ENCODE results near the gene USP6. TPM values are rescaled to one million over a fixed set of nuclear protein-coding genes. Genes with fewer than 3 reads are reported as not detected.
"Not testable (repeated sequence)": the region's sequence is repeated elsewhere in the genome, so short reads cannot be mapped to it uniquely, and the experiment has no call there.

USP6 gene
- total RNA-seq, 1 donor from 2014 or later = not detected

DNA sequence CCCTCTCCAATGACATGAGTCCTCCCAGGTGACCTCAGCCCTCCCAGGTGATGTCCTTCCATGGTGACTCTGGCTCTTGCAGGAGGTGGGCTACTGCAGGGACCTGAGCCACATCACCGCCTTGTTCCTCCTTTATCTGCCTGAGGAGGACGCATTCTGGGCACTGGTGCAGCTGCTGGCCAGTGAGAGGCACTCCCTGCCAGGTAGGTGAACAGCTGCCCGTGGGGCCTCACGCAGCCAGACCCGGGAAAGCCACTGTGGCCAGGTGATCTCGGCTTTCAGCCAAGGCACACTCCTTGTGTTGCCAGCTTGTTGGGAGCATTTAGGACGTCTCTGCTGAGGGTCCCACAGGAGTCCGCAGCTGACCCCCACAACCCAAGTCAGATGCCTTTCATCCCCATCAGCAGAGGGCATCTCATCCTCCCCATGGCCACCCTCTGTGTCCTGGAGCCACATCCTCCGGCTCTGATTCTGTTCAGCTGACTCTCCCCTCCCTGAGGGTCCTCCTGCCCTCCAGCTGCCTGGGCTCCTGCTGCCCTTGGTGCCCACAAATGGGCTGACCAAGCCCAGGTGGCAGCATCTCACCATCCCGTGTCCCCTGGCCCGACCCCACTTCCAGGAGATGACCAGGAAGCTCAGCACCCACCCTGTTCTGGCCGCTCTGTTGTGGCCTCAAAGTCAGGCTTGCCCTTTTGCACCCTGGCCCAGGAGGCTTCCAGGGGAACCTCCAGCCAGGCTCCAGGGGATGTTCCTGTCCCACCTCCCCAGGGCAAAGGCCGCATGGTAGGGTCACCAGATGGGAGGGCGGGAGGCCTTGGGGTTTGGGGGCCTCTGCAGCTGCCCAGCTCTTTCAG lies 20.1 kb downstream of the USP6 start:
- no peak for DNase-seq

DNA sequence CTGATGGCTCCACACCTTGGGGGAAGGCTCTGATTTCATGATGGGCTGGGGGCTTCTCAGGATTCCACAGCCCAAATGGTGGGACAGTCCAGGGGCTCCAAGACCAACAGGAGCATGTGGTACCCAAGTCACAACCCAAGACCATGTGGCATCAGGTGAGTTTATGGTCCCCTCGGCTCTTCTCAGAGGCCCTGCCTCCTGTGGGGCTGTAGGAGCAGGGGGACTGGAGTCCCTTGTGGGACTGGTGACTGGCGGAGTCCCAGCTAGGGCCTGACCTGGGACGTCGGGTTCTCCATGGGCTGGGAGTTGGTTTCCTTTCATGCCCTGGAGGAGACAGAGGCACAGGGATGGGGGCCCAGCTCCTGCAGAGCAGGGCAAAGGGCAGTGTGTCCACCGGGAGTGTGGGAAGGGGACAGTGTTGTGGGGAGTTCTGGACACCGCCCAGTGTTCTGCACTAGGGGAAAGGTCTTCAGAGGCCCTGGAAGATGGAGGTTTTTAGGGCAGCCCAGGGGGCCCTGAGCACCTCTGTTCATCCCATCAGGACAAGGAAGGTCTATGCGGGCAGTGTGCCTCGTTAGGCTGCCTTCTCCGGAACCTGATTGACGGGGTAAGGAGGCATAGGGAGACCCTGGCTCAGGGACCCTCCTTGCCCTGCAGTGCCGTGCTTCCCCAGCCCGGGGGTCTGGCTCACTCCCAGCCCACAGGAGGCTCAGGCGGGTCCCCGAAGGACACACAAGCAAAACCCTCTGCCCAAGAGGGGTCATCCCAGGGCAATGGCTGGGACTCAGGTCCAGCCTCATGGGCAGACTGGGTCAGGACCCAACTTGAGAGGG lies 21.0 kb downstream of the USP6 start:
- not testable (repeated sequence) for DNase-seq

DNA sequence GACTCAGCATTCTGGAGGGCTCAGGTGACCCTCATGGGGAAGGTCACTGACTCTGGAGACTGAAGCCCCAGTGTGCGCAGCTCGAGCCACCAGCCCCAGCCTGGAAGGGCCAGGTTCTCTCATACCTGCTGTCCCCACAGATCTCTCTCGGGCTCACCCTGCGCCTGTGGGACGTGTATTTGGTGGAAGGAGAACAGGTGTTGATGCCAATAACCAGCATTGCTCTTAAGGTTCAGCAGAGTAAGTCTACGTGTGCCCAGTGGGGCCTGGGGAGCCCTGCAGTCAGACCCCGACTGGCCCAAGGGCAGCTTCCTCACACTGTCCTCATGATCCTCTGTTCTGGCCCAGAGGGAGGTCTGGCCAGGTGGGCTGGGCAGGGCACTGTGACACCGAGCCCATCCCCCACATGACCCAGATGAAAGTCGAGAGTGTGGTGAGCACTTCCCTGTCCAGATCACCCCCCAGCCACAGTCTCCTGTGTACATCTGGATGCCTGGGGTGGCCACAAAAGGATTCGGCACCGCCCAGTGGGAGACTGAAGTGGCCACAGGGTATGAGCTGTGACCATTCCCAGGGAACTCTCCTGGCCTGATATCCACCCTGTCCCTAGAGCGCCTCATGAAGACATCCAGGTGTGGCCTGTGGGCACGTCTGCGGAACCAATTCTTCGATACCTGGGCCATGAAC lies 21.8 kb downstream of the USP6 start:
- DNase-seq = not testable (repeated sequence)

DNA sequence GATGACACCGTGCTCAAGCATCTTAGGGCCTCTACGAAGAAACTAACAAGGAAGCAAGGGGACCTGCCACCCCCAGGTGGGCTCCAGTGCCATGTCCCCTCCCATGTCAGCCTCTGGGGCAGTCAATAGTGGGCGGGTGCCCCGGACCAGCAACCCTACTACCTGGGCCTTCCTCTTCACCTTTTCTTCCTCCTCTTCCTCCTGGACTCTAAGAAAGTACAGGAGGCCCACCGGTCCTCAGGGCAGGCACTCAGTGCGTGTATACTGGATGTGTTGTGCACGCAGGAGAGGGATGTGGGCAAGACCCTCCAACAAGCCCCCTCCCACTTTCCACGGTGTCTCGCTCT lies 22.3 kb downstream of the USP6 start:
- DNase-seq = not testable (repeated sequence)

DNA sequence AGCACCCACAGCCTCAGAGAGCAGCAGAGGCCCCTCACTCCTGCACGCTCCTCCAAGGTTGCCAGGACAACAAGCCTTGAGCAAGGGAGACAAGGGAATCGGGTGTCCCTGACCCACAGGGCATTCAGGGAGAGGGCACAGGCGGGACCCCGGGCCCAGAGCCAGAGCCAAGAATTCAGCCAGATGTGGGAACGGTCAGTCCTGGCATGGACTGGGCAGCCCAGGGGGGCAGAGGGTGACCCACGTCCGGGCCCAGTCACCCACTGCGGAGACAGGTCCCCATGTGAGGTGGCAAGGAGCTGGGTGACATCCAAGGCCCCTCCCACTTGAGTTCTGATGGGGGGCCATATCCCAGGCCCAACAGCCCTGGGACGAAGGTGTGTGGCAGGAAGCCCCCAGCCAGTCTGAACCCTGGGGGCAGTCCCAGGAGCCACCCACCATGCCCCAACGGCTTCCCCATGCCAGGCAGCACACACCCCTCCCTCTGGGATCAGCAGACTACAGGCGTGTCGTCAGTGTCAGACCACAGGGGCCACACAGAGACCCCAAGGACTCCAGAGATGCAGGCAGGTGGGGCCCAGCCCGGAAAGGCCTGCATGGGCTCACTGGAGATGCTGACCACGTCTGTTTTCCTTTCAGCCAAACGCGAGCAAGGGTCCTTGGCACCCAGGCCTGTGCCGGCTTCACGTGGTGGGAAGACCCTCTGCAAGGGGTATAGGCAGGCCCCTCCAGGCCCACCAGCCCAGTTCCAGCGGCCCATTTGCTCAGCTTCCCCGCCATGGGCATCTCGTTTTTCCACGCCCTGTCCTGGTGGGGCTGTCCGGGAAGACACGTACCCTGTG lies 23.0 kb downstream of the USP6 start:
- DNase-seq = no peak

DNA sequence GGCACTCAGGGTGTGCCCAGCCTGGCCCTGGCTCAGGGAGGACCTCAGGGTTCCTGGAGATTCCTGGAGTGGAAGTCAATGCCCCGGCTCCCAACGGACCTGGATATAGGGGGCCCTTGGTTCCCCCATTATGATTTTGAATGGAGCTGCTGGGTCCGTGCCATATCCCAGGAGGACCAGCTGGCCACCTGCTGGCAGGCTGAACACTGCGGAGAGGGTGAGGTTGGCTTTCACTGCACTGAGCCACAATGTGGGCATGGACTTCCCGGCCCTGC lies 23.6 kb downstream of the USP6 start:
- DNase-seq = no peak

DNA sequence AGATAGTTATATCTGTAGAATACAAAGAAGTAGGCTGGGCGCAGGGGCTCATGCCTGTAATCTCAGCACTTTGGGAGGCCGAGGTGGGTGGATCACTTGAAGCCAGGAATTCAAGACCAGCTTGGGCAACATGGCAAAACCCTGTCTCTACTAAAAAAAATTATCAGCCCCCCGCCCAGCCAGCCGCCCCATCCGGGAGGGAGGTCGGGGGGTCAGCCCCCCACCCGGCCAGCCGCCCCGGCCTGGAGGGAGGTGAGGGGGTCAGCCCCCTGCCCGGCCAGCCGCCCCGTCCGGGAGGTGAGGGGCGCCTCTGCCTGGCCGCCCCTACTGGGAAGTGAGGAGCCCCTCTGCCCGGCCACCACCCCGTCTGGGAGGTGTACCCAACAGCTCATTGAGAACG lies 27.0 kb downstream of the USP6 start:
- not testable (repeated sequence) for DNase-seq

DNA sequence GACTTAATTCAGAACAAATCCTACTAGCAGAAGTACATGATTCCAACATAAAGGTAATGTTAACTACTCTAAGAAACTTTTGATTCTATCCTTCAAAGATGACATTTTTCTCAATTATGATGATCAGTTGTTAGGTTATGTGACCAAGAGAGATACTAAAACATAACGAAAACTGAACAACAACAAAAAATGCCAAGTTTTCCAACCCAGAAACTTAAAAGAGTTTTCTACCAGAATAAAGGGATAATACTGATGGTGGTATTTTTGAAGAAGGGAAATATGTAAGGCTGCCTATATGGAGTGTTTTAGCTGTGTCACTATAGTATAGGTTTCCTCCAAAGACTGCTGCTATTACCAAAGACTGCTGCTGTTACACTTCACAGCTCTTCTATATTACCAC lies 30.3 kb downstream of the USP6 start:
- not testable (repeated sequence) for DNase-seq

DNA sequence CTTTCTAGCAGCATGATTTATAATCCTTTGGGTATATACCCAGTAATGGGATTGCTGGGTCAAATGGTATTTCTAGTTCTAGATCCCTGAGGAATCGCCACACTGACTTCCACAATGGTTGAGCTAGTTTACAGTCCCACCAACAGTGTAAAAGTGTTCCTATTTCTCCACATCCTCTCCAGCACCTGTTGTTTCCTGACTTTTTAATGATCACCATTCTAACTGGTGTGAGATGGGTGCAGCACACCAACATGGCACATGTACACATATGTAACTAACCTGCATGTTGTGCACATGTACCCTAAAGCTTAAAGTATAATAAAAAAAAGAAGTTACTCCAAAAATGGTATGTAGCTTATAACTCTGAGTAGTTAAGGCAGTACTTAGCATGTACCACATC lies 44.9 kb downstream of the USP6 start:
- DNase-seq = not testable (repeated sequence)

DNA sequence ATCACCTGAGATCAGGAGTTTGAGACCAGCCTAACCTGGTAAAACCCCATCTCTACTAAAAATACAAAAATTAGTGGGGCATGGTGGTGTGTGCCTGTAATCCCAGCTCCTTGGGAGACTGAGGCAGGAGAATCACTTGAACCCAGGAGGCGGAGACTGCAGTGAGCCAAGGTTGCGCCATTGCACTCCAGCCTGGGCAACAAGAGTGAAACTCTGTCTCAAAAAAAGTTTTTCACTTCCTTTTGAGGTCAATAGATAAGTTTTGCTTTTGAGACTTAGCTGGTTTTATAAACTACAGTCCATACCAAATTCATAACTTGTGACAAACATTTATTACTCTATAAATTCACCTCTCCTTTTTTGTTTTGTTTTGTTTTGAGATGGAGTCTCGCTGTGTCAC lies 46.0 kb downstream of the USP6 start:
- DNase-seq = not testable (repeated sequence)

DNA sequence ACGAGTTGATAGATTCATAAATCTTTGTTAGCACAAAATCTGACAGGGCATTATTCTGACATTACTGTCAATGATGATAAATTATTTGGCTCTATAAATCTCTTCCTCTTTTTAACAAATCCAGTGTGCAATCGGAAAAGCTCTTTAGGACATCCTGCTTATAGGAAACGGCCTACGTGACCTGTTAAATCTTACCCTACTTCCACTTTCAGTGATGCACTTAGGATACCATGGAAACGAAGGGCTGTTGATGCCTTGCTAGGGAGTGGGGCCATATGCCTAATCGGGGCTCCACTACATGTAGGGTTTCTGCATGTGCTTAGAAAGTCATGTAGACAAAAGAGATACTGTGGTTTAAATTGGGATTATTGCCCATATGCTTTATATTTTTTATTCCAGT lies 48.6 kb downstream of the USP6 start:
- no peak for DNase-seq

DNA sequence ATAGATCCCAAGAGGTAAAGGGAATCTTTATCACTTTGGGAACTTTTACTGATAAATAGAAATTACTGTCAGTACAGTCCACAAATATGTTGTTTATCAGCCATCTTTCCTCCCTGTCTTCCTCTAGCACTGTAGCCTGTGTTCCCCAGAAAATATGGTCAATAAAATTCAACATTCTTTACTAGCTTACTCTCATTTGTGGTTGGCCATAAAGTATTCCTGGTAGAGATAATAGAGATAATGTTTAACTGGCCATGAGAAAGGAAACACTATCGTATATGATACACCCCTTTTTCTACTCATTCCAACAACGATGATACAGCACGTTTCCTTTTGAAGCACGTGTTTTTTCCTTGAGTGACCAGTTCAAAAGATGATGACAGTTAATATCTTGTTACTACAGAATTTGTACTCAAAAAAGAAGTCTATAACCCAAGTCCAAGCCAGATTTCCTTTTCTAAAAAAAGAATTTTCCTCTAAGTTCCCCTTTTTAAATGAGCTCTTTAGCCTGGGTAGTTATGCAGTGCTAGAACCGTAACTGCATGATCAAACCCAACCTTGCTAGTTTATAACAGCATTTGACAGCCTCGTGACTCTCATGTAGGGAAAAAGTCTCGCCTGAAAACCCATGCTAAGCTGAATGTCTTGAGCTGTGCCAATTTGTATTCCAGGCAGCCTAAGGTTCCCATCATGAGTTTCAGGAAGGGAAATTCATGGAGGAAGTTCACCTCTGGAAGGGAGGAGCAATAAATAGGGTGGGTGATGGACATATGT lies 50.1 kb downstream of the USP6 start:
- not testable (repeated sequence) for DNase-seq

DNA sequence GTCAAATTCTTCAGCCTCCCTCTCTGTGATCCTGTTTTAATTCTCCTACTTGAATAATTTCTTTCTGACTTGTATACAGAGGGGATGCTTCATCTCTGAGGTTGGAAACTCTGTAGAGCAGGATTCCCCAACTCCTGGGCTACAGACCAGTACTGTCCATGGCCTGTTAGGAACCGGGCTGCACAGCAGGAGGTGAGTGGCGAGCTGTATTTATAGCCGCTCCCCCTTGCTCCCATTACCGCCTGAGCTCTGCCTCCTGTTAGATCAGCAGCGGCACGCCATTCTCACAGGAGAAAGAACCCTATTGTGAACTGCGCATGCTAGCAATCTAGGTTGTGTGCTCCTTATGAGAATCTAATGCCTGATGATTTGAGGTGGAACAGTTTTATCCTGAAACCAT lies 59.2 kb downstream of the USP6 start:
- DNase-seq = not testable (repeated sequence)

DNA sequence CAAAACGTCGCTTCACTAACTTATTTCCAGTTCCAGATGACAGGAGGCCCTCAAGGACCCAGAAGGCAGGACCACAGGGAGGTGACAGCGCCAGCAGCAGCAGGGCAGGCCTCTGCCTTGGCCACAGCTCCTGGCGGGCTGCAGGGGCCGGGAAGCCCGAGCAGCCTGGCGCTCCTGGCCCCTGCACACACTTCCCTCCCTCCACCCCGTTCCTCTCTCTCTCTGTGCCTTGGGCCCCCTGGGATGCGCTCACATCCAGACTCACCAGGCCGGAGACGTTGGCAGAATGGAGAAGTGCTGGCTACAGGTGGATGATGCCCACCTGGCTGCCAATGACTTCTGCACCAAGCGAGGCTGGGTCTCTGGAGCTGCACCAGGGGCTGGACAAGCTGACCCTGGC lies 63.2 kb downstream of the USP6 start:
- no peak for DNase-seq

DNA sequence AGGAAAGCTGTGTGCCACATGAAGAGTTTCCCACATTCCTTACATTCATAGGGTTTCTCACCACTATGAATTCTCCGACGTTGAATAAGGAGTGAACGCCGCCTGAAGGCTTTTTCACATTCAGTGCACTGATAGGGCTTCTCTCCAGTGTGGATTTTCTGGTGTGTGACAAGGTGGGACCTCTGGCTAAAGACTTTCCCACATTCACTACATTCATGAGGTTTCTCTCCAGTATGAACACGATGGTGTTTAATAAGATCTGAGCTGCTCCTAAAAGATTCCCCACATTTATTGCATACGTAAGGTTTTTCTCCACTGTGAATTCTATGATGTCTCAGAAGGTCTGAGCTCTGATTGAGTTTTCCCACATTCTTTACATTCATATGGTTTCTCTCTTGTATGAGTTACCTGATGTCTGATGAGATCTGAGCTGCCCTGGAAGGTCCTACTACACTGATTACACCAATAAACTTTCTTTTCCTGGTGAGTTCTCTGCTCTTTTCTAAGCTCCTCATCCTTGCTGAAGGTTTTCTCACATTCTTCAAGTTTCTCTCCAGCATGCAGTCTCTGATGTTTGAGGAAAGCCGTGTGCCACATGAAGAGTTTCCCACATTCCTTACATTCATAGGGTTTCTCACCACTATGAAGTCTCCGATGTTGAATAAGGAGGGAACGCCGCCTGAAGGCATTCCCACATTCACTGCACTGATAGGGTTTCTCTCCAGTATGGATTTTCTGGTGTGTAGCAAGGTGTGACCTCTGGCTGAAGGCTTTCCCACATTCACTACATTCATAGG lies 65.9 kb downstream of the USP6 start:
- DNase-seq = no peak

DNA sequence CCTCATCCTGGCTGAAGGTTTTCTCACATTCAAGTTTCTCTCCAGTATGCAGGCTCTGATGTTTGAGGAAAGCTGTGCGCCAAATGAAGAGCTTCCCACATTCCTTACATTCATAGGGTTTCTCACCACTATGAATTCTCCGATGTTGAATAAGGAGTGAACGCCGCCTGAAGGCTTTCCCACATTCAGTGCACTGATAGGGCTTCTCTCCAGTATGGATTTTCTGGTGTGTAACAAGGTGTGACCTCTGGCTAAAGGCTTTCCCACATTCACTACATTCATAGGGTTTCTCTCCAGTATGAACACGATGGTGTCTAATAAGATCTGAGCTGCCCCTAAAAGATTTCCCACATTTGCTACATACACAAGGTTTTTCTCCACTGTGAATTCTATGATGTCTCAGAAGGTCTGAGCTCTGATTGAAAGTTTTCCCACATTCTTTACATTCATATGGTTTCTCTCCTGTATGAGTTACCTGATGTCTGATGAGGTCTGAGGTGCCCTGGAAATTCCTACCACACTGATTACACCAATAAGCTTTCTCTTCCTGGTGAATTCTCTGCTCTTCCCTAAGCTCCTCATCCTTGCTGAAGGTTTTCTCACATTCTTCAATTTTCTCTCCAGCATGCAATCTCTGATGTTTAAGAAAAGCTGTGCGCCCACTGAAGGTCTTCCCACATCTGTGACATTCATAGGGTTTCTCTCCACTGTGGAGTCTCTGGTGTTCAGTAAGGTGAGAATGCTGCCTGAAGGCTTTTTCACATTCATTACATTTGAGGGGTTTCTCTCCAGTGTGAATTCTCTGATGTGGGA lies 67.0 kb downstream of the USP6 start:
- no peak for DNase-seq

DNA sequence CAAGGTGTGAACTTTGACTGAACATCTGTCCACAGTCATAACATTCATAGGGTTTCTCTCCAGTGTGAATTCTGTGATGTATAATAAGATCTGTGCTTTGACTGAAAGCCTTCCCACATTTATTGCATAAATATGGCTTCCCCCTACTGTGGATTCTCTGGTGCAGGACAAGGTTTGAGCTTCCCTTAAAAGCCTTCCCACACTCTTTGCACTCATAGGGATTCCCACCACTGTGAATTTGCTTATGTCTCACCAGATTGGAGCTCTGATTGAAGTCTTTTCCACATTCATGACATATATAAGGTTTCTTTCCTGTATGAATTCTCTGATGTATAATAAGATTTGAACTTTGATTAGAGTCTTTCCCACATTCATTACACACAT lies 67.6 kb downstream of the USP6 start:
- no peak for DNase-seq

DNA sequence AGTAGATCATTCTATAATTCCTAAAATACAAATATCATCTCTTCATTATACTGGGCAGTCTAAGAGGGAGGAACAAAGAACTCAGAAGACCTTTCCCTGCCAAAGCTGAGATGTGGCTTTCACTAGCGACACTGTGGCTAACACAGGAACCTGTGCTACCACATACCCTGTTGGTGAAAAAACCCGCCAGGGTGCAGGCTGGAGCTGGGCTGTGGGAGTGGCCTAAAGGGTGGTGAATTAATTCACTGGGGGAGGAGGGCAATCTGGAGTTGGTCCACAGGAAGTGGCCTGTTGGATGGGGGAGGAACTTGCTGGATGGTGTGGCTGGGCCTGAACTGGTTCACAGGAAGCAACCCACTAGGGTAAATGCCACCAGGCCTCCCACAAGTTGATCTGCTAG lies 68.5 kb downstream of the USP6 start:
- DNase-seq = no peak

DNA sequence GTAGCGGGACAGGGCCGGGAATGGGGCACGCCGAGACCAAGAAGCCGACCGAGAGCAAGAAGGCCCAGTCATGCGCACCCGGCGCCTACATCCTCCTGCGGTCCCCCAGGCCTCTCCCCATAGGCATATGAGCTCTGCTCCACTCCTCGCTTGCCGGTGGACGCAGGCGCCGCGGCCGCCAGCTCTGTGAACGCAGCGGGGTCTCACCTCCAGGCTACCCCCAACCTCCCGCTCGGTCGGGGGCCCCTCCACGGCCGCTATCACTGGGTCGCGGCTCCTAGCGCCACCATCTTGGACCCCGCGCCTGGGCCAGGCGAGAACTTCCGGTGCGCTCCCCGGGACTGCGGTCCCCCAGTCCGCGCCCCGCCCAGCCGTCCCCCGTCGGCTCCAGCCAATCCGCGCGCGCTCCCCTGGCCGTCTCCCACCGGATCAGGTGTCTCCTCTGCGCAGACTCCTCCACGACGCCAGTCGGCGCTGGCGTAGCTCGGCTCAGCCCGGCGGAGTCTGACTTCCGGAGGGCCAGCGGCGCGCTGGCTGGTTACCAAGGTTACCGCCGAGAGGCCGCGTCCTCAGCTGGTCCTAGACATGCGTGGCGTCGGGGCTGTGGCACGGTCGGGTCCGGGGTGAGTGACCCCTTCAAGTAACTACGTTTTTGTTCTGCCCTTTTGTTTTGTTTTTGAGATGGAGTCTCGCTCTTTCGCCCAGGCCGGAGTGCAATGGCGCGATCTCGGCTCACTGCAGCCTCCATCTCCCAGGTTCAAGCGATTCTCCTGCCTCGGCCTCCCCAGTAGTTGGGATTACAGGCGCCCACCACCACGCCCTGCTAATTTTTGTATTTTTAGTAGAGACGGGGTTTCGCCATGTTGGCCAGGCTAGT lies 75.9 kb downstream of the USP6 start, which contains the start of gene ZNF594:
ZNF594 (minus strand) TSS at position 328 of the 877 bp plus-strand sequence. CDS start 7,612 bp downstream, outside the sequence.
- peak; percentile 96 for DNase-seq
